Stimulated activated effector memory CD8-positive, alpha-beta T cell treated with anti-CD3 and anti-CD28 coated beads, Interleukin-12 subunit alpha, Interleukin-12 subunit beta, amount 100 ng/mL, for 72 hours (primary cell): ENCODE data around the gene ANAPC16.
"Not testable (repeated sequence)": the region's sequence is repeated elsewhere in the genome, so short reads cannot be mapped to it uniquely, and the experiment has no call there.

Source experiments
- ATAC-seq: fragments of 150-1000 bp; cut with Tn5 transposase; 2 replicates; pipeline ENCODE4 v1.10.0; 2021
- DNase-seq, 2 donors: peaks; one replicate each; pipeline ENCODE4 v3.0.0; 2021 to 2022; ENCODE audit warnings: low spot score in 2 of 2
- H3K27ac Mint-ChIP-seq: one replicate; pipeline ENCODE4 v1.8.0; 2022; ENCODE audit warnings: mild to moderate bottlenecking, mixed read lengths
- H3K36me3 Mint-ChIP-seq: one replicate; pipeline ENCODE4 v1.8.0; 2022; ENCODE audit warnings: mild to moderate bottlenecking, mixed read lengths
- H3K4me1 Mint-ChIP-seq: one replicate; pipeline ENCODE4 v1.8.0; 2022; ENCODE audit warnings: mixed read lengths
- H3K4me3 Mint-ChIP-seq: one replicate; pipeline ENCODE4 v1.8.0; 2022; ENCODE audit warnings: mild to moderate bottlenecking, mixed read lengths
- H3K9me3 Mint-ChIP-seq: one replicate; pipeline ENCODE4 v1.8.0; 2022; ENCODE audit warnings: mixed read lengths

The ANAPC16 gene

DNA sequence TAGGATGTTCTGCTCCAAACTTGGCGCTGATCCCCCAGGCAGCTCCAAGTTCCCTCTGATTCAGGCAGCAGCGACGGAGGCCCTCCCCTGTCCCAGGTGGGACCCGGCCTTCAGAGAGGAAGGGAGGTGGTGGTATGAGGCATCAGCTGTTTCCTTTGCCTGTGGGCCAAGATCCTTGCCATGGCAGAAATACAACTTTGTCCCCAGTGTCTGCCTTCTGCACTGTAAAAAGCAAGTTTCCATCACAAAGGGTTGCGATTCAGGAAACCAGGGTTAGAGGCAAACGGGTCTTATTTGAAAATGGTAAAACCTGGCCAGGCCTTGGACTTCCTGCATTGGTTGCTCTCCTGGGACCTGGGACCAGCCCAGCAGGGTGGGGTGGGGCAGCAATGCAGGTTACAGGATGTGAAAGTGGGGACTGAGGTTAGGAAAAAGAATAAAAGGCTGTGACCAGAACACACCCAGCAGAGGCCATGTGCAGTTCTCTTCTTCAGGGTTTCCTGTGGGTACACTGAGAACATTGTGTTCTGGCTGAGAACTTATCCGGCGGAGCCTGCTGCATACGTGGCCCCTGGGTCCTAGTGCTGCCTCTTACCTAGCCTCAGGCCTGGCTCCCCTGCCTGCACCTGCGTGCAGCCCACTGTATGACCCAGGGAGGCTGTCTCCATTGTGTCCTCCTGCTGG, 32.8 kb downstream of the ANAPC16 start:
- H3K4me1 Mint-ChIP-seq = peaks cover 79% of the 10 kb centered on the region
- H3K36me3 Mint-ChIP-seq = peaks cover 13% of the 10 kb centered on the region
- H3K27ac Mint-ChIP-seq = peak overlapping the region; percentile 90
- peak overlapping the region; percentile 76 for H3K4me3 Mint-ChIP-seq
- DNase-seq (peak; percentile 47 to 81), ATAC-seq (peak; percentile 97)
- H3K9me3 Mint-ChIP-seq = no peaks in the 10 kb centered on the region

DNA sequence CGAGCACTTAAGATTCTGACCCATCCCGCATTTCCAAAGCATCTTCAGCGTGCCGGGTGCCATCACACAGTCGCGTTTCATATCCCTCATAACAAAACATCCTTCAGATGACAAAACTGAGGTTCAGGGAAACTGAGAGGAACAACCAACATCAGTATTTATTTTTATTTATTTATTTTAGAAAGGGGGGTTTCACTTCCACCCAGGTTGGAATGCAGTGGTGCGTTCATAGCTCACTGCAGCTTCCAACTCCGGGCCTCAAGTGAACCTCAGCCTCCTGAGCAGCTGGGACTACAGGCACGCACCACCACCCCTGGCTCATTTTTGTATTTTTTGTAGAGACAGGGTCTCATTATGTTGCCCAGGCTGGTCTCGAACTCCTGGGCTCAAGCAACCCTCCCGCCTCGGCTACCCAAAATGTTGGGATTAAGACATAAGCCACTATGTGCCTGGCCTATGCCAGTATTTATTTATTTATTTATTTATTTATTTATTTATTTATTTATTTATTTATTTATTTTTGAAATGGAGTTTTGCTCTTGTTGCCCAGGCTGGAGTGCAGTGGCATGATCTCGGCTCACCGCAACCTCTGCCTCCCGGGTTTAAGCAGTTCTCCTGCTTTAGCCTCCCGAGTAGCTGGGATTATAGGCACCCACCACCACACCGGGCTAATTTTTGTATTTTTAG, 33.5 kb downstream of the ANAPC16 start:
- Mint-ChIP-seq H3K27ac (peak overlapping the region; percentile 90), H3K4me3 (peak overlapping the region; percentile 76), H3K4me1 (peaks cover 74% of the 10 kb centered on the region), H3K36me3 (peaks cover 13% of the 10 kb centered on the region)
- not testable (repeated sequence) for ATAC-seq, DNase-seq, H3K9me3 Mint-ChIP-seq

DNA sequence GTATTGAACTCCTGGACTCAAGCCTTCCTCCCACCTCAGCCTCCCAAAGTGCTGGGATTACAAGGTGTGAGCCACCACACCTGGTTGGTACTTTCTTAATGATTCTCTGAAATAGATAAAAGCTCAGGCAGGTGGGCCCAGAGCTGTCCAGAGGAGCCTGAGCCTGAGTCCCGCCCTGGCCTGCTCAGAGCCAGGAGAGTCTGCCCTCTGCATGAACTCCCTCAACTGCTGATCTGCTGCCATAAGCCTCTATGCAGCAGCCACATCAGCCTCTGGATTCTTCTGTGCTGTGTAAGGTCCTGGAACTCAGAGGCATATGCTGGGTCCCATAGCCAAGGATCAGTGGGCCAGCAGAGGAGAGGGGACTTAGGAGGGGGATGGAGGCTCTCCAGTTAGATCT, 34.9 kb downstream of the ANAPC16 start:
- DNase-seq = no peak
- Mint-ChIP-seq H3K36me3 (peaks cover 13% of the 10 kb centered on the region), H3K4me1 (peaks cover 71% of the 10 kb centered on the region)

DNA sequence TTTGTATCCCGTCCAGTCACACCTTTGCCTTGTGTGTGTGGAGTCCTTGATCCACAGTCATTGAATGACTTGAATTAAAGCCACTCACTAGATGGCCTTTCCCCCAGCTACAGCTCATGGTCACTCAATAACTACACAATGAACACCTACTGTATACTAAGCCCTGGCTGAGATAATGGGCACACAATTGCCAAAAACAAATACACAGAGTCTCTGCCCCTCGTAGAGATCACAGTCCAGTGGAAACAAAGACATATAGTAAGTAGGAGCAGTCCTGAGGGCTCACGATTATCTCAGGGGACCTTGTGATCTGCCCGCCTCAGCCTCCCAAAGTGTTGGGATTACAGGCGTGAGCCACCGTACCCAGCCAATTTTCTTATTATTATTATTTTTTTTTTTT, 35.8 kb downstream of the ANAPC16 start:
- Mint-ChIP-seq H3K9me3 (no peaks in the 10 kb centered on the region), H3K36me3 (peaks cover 13% of the 10 kb centered on the region), H3K4me1 (peaks cover 69% of the 10 kb centered on the region), H3K27ac (no peak overlapping the region), H3K4me3 (no peak overlapping the region)
- DNase-seq (no peak), ATAC-seq (no peak)

More for the DNA sequence above, 34.9 kb downstream of the ANAPC16 start:
- no peak for ATAC-seq
- Mint-ChIP-seq H3K9me3 (no peaks in the 10 kb centered on the region), H3K4me3 (peak overlapping the region; percentile 76), H3K27ac (peak overlapping the region; percentile 34)

DNA sequence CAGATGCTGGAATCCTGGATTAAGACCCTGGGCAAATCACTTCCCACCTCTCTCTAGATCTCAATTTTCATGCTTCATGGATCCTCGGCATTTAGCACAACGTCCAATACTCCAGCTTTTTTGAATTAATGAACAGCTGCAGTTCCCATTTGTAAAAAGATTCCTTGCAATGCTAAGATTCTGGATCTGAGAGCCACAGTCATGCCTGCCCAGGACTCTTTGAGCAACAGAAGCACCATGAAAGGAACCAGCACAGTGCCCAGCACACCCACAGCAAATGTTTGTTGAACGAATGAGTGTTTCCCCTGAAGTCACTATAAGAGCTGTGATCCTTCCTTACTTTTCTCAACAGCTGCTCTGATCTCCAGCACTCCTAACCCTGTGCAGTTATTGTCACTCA, 37.2 kb downstream of the ANAPC16 start:
- DNase-seq (no peak), ATAC-seq (no peak)
- Mint-ChIP-seq H3K9me3 (no peaks in the 10 kb centered on the region), H3K27ac (peak overlapping the region; percentile 77), H3K36me3 (peaks cover 11% of the 10 kb centered on the region), H3K4me1 (peaks cover 74% of the 10 kb centered on the region), H3K4me3 (no peak overlapping the region)

DNA sequence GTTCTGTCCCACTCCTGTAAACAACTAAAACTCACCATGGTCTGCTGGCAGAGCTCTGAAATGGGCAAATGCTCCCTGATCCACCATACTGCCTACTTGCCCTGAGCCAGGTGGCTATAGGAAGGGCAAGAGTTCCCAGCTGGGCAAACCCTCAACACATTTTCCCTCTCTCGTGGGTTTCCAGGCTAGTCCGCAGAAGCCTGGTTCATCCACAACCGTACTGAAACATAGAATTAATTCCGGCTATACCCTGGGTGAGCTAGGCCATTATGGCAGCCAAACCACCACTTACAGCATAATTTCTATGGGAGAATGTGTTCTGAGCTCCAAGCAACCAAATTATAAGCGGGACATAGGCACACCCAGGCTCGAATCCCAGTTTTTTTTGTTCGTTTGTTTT, 37.8 kb downstream of the ANAPC16 start:
- H3K4me1 Mint-ChIP-seq = peaks cover 71% of the 10 kb centered on the region
- H3K9me3 Mint-ChIP-seq = no peaks in the 10 kb centered on the region
- DNase-seq (no peak), ATAC-seq (no peak)
- no peak overlapping the region for H3K4me3 Mint-ChIP-seq
- peaks cover 5% of the 10 kb centered on the region for H3K36me3 Mint-ChIP-seq
- peak overlapping the region; percentile 77 for H3K27ac Mint-ChIP-seq

DNA sequence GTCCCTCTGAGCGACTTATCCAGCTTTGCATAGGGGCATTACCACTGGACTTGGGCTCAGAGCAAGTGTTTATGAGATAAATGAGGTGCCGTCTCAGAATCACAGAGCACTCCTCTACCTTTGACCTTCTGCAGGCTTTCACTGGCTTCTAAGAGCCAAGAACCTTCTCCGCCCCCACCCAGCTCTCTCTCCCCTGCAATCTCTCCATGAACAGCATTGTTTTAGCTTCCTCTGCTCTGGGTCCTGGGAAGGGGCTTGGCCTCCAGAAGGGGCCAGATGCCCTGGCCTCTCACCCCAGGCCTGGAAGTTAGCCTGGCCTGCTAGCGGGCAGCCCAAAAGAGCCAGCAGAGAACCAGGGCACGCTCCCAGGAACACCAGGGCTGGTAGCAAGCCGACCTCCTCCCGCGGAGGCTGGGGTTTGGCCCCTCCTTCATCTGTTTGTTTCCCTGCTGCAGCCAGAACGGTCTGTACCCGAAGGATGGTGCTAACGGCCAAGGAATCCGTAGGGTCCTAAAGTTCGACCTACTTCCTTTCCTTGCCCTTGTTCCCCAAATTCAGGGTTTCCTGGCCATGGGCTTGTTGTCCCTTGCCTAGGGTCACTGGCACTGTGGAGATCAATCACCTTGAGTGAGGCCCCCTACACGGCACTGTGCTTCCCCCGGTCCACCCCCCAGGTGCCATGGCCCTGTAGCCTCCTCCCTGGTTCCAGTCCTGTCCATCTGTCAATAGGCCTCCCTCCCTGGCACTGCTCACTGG, 39.2 kb downstream of the ANAPC16 start:
- Mint-ChIP-seq H3K9me3 (no peaks in the 10 kb centered on the region), H3K4me1 (peaks cover 75% of the 10 kb centered on the region), H3K36me3 (no peaks in the 10 kb centered on the region), H3K27ac (peak overlapping the region; percentile 89), H3K4me3 (peak overlapping the region; percentile 65)
- ATAC-seq (peak; percentile 58), DNase-seq (no peak)

DNA sequence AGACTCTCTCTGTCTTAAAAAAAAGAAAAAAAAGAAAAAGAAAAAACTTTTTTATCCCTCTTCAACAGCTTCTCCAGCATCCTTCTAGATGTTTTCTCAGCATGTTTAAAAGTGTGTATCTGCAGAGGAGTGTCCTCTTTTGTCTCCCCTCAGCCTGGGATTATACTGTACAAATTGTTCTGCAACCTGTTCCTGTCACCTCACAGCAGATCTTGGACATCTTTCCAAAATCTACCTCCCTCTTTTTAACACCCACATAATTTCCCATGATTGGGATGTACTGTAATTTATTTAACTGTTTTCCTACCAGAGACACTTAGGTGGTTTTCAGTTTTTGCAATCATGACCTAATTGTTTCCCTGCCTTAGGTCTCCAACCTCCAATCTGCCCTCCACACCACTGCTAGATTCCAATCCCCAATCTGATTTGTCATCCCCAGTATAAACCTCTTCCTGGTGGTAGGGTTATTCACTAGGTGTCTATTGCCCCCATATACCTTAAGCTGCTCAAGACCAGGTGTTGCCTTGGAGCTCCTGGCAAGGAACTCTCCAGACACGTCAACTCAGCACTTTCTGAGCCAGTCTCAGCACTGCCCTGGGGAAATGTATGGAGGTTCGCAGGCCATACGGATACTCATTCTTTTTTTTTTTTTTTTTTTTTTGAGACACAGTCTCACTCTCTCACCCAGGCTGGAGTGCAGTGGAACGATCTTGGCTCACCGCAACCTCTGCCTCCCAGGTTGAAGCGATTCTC, 40.3 kb downstream of the ANAPC16 start:
- peaks cover 9% of the 10 kb centered on the region for H3K36me3 Mint-ChIP-seq
- DNase-seq = no peak
- H3K4me3 Mint-ChIP-seq = no peak overlapping the region
- peaks cover 77% of the 10 kb centered on the region for H3K4me1 Mint-ChIP-seq
- ATAC-seq = no peak
- H3K9me3 Mint-ChIP-seq = no peaks in the 10 kb centered on the region
- H3K27ac Mint-ChIP-seq = no peak overlapping the region

DNA sequence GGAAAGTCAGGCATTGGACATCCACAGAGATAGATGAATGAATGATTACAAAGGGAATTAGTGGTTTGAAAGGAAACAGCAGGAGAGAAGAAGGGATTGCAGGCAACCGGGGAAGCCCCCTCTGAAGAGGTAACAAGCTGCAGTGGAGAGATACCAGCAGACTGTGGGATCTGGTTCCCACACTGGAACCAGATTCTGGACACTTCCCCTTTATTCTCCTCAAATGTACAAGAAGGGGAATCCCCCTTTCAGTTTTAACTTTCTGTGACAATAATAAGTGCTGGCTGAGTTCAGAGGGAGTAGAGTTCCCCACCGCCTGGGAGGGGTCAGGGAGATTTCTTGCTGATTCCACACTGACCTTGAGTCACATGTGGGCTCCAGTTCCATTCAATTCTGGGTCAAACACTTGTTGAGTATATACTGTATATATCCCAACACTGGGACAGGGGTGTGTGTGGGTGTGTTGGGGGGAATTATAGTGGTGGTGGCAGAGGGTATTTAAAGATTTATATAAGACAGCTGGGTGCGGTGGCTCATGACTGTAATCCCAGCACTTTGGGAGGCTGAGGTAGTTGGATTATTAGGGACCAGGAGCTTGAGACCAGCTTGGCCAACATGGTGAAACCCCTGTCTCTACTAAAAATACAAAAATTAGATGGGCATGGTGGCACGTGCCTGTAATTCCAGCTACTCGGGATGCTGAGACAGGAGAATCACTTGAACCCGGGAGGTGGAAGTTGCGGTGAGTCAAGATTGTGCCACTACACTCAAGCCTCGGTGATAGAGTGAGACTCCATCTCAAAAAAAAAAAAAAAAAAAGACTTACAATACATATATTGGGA, 41.5 kb downstream of the ANAPC16 start:
- no peaks in the 10 kb centered on the region for H3K9me3 Mint-ChIP-seq
- H3K27ac Mint-ChIP-seq = peak overlapping the region; percentile 83
- ATAC-seq (no peak), DNase-seq (no peak)
- H3K36me3 Mint-ChIP-seq = peaks cover 14% of the 10 kb centered on the region
- H3K4me1 Mint-ChIP-seq = peaks cover 74% of the 10 kb centered on the region
- no peak overlapping the region for H3K4me3 Mint-ChIP-seq

DNA sequence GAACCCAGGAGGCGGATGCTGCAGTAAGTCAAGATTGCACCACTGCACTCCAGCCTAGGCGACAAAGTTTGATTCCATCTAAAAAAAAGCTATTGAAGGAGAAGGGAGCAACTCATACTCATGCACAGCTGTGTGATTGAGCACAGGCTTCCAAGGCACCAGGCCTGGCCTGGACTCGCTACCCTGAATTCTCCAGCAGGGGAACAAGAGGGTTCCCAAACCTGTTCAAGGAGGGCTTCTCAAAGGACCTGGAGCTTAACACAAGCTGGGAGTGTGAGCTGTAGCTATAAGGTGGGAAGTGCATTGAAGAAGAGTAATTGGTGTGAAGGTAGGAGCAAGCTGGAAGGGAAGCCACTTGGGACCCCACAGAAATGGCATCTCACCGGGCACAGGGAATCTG, 42.8 kb downstream of the ANAPC16 start:
- Mint-ChIP-seq H3K9me3 (no peaks in the 10 kb centered on the region), H3K27ac (peak overlapping the region; percentile 61), H3K36me3 (peaks cover 14% of the 10 kb centered on the region), H3K4me1 (peaks cover 69% of the 10 kb centered on the region), H3K4me3 (no peak overlapping the region)
- DNase-seq (no peak), ATAC-seq (no peak)

DNA sequence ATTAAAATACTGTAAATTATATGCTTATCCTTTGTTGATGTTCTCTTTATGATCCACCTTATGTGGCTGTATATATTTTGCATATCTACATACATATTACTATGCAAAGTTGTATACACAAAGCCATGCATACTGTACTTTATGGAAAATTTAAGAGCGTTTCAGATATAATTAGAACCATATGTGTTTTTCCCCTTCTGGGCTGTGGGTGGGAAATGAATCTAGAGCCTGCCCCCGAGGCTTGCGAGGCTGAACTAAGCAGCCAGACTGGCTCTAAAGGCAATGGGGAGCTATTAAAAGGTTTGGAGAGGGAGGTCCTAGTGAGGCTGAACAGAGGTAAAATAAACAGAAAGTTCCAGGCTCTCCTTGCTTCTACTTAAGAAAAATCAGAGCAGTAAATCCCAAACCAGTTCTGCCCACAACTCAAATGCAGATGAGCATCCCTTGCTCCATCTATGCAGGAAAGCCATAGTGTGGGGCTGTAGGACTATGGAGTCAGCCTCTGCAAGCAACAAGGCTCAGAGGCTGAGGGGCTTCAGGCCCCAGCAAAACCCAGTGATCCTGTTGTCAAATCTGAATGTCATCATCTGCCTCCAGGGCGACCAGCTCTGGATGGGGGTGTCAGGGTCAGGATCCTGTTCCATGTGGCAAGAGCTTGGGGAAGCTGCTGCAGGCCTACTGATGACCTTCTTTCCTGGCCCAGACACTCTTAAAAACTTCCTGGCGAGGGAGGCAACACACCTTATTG, 43.9 kb downstream of the ANAPC16 start:
- DNase-seq (peak in 1 of 2 donors; percentile 62), ATAC-seq (no peak)
- Mint-ChIP-seq H3K36me3 (peaks cover 14% of the 10 kb centered on the region), H3K4me1 (peaks cover 70% of the 10 kb centered on the region), H3K9me3 (no peaks in the 10 kb centered on the region), H3K4me3 (peak overlapping the region; percentile 83), H3K27ac (peak overlapping the region; percentile 99)

DNA sequence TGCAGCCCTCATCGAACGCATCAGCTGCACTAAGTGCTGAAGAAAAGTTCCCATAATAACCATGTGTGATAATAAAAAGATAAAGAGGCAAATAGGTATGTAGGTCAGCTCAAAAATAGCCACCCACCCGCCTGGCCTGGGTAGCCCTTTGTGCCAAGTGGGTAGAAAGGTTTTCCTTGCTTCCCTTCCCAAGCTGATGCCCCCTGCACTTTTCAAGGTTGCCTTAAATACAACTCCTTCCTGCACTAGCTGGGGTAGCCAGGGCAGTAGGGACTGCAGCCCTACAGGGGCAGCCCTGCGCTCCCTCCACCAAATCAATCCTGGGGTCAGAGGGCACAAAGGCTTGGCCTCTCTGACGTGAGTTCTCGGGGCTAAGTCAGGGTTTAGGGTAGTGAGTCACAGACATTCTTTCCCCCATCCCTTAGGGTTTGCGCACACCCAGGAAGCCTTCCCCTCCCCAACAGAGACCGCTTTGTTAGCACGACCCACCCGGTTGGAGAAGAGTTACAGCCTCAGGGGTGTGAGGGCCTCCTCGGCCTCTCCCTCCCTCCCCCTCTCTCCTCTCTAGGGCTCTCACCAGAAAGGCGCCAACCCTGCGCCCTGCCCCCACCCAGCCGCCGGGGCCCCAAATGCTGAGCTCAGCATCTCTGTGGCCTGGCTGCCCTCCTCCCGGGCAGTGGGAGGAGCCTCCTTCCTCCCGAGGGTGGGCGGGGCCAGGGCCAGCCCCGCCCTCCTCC, 44.6 kb downstream of the ANAPC16 start:
- peak overlapping the region; percentile 99 for H3K27ac Mint-ChIP-seq
- ATAC-seq = peak; percentile 84
- H3K4me1 Mint-ChIP-seq = peaks cover 62% of the 10 kb centered on the region
- peak overlapping the region; percentile 83 for H3K4me3 Mint-ChIP-seq
- peak in 1 of 2 donors; percentile 87 for DNase-seq
- H3K36me3 Mint-ChIP-seq = peaks cover 14% of the 10 kb centered on the region
- H3K9me3 Mint-ChIP-seq = no peaks in the 10 kb centered on the region
